GM18867 (cell line): ENCODE results near the gene RAB6D.
A peak's percentile ranks its signal among the peaks of the same experiment; 100 is the strongest.
"Not testable (repeated sequence)": the region's sequence is repeated elsewhere in the genome, so short reads cannot be mapped to it uniquely, and the experiment has no call there.

Experiments used
- ATAC-seq: cut with Tn5 transposase; IDR thresholded peaks from one replicate; pipeline ENCODE4 v1.9.1; 2021; ENCODE audit warnings: mild to moderate bottlenecking, moderate library complexity; ENCODE audit not compliant: unreplicated experiment

Gene RAB6D

GRCh38 chr2:131363703-131364186 lies at the start of gene RAB6D:
Gene RAB6D (minus strand): TSS chr2:131364168. CDS start chr2:131363720, 448 bp downstream.
- not testable (repeated sequence) for ATAC-seq

- peak; percentile 85 for ATAC-seq
These were observed 49.3 kb upstream of the RAB6D start for GRCh38 chr2:131413148-131413747.

- ATAC-seq, result no peak
These were observed 46.2 kb upstream of the RAB6D start for GRCh38 chr2:131410173-131410572.

GRCh38 chr2:131408778-131409177 lies 44.8 kb upstream of the RAB6D start:
- ATAC-seq, result no peak

GRCh38 chr2:131408207-131408606 lies 44.2 kb upstream of the RAB6D start:
- no peak for ATAC-seq

- no peak for ATAC-seq
These were observed 40.8 kb upstream of the RAB6D start for GRCh38 chr2:131404753-131405152.

GRCh38 chr2:131402320-131403039 lies 38.5 kb upstream of the RAB6D start:
- no peak for ATAC-seq

GRCh38 chr2:131400849-131401248 lies 36.9 kb upstream of the RAB6D start:
- ATAC-seq, result no peak

- not testable (repeated sequence) for ATAC-seq
These were observed 36.5 kb upstream of the RAB6D start for GRCh38 chr2:131400441-131400840.

- ATAC-seq, result not testable (repeated sequence)
These were observed 32.2 kb upstream of the RAB6D start for GRCh38 chr2:131396209-131396608.

GRCh38 chr2:131395024-131395645 lies 31.2 kb upstream of the RAB6D start:
- not testable (repeated sequence) for ATAC-seq

GRCh38 chr2:131394147-131394931 lies 30.4 kb upstream of the RAB6D start:
- no peak for ATAC-seq

GRCh38 chr2:131391953-131392352 lies 28.0 kb upstream of the RAB6D start:
- ATAC-seq, result not testable (repeated sequence)

- ATAC-seq, result not testable (repeated sequence)
These were observed 27.5 kb upstream of the RAB6D start for GRCh38 chr2:131391471-131391870.

- ATAC-seq, result not testable (repeated sequence)
These were observed 26.6 kb upstream of the RAB6D start for GRCh38 chr2:131390495-131391130.

- ATAC-seq, result no peak
These were observed 25.7 kb upstream of the RAB6D start for GRCh38 chr2:131389657-131390056.

- ATAC-seq, result not testable (repeated sequence)
These were observed 24.9 kb upstream of the RAB6D start for GRCh38 chr2:131388834-131389233.

GRCh38 chr2:131373111-131373510 lies 9.1 kb upstream of the RAB6D start:
- not testable (repeated sequence) for ATAC-seq

- ATAC-seq, result no peak
These were observed 6.0 kb upstream of the RAB6D start for GRCh38 chr2:131369954-131370353.

- not testable (repeated sequence) for ATAC-seq
These were observed 4.6 kb upstream of the RAB6D start for GRCh38 chr2:131368493-131369066.
